ENCODE results near the gene GLP2R. TPM values are rescaled to one million over a fixed set of nuclear protein-coding genes. Genes with fewer than 3 reads are reported as not detected.

The GLP2R gene
- total RNA-seq, 1 donor from 2014 or later: not detected

DNA sequence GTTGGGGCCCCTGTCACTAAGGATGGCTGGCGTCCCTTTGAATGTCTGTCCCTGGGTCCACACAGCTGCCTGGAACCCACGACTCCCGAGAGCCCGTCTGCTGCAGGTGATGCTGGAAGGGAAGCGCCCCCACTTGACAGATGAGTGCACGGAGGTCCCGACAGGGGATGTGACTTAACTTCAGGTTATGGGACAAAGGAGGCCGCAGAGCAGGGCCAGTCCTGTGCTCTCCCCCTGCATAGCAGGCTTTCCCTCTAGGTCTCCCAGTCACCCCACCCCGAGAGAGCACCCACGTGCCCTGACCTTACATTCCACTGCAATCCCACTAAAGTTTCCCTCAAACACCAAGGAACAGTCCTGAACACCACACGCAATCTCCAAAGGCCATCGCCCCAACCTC, 85.4 kb downstream of the GLP2R start:
- H3K36me3 Mint-ChIP-seq: peaks cover 5% of the 10 kb centered on the region
- no peak overlapping the region for H3K4me3 Mint-ChIP-seq
- H3K27me3 Mint-ChIP-seq: peaks cover 9% of the 10 kb centered on the region
- no peak for DNase-seq (ENCODE audit: extremely low spot score, unreplicated experiment)
- peaks cover 8% of the 10 kb centered on the region for H3K4me1 Mint-ChIP-seq (ENCODE audit: unreplicated experiment)
- H3K27ac Mint-ChIP-seq: no peak overlapping the region
- no peaks in the 10 kb centered on the region for H3K9me3 Mint-ChIP-seq
- no peak for TF ChIP-seq CTCF (conservative IDR thresholded peaks at IDR 0.05)

DNA sequence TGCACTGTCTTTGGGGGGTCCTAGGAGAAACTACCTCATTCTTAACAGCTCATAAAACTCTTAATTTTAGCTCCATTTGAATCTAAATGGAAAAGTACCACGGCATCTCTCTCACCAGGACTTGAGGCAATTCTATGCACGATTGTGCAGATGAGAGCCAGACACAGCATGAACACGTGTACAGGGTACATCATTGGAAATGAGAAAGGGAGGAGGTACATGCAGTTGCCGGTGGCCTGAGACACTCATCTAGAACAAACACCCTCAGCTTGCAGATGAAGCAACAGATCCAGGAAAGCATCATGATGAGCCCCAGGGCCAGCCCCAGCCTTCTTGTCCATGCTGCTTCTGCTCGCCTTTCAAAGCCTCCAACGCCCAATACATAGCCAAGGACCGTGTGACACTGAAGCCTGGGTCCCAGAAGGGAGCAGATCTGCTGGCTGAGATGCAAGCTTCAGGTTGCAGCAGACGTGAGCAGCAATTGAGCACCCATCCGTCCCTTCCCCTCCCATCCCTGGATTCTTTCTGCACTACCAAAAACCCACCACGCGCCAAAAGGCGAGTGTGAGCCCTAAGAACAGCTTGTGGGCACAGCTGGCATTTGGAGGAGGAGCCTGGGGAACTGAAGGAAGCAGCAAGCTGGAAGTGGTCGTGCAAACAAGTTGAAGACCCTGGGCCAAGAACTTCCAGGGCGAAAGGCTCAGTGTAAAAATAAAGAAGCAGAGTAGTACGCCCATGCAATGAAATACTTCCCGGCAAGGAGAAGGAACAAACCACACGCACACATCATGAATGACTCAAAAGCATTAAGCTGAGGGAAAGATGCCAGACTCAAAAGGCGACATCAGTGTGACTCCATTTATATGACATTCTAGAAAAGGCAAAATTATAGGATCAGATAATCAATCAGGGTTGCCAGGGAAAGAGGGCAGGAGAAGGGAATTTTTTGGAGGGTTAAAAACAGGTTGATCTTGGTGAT, 86.7 kb downstream of the GLP2R start:
- Mint-ChIP-seq H3K27ac (no peak overlapping the region), H3K9me3 (no peaks in the 10 kb centered on the region), H3K27me3 (peaks cover 9% of the 10 kb centered on the region)

GRCh38 chr17:9913476-9913875, 87.8 kb downstream of the GLP2R start:
- Mint-ChIP-seq H3K4me1 (ENCODE audit: unreplicated experiment) (peaks cover 4% of the 10 kb centered on the region), H3K36me3 (peaks cover 5% of the 10 kb centered on the region), H3K27me3 (peaks cover 9% of the 10 kb centered on the region), H3K4me3 (no peak overlapping the region), H3K27ac (no peak overlapping the region), H3K9me3 (no peaks in the 10 kb centered on the region)
- TF ChIP-seq CTCF (conservative IDR thresholded peaks at IDR 0.05): no peak
- no peak for DNase-seq (ENCODE audit: extremely low spot score, unreplicated experiment)

More for the DNA sequence above, 86.7 kb downstream of the GLP2R start:
- DNase-seq (ENCODE audit: extremely low spot score, unreplicated experiment): no peak
- H3K4me3 Mint-ChIP-seq: no peak overlapping the region
- peaks cover 5% of the 10 kb centered on the region for H3K36me3 Mint-ChIP-seq
- peaks cover 8% of the 10 kb centered on the region for H3K4me1 Mint-ChIP-seq (ENCODE audit: unreplicated experiment)
- TF ChIP-seq CTCF (conservative IDR thresholded peaks at IDR 0.05): no peak

DNA sequence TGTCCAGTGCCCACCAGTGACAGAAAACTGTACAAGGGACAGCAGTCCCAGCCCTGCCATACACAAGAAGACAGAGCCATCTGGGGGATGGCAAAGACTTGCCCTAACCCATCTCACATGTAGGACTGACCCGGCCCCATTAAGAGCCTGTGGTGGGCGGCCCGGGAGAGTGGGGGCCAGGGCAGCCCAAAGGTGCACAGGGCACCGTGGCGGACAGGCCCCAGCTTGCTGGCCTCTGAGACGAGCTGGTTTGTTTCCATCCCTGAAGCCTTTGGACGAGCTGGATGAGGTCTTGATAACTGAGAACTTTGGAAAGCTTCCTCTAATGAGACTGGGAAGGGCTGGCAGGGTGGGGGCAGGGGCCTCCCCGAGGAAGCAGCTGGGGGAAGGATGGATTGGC, 90.4 kb downstream of the GLP2R start:
- Mint-ChIP-seq H3K4me3 (no peak overlapping the region), H3K36me3 (peaks cover 5% of the 10 kb centered on the region), H3K9me3 (no peaks in the 10 kb centered on the region), H3K4me1 (ENCODE audit: unreplicated experiment) (no peaks in the 10 kb centered on the region), H3K27me3 (no peaks in the 10 kb centered on the region), H3K27ac (no peak overlapping the region)
- DNase-seq (ENCODE audit: extremely low spot score, unreplicated experiment): no peak
- TF ChIP-seq CTCF (conservative IDR thresholded peaks at IDR 0.05): no peak

DNA sequence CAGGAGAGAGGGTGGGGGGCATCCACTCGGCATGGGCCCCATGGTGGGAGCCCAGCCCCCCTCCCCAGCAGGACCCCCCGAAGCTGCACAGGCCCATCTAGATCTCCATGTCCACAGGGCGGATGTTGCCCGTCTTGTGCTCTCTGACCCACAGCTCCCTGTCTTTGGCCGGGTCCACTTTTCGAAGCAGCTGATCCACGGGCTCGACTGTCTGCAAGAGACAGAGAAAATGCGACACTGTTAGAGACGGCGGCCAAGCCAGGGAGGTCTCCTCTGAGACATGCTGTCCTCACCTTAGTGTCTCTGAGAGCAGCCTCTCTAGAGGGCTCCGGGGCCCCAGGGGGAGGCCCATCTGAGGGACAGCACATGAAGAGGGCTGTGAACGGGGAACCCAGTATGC, 91.4 kb downstream of the GLP2R start:
- peaks cover under 1% of the 10 kb centered on the region for H3K36me3 Mint-ChIP-seq
- no peak overlapping the region for H3K4me3 Mint-ChIP-seq

More for the DNA sequence above, 91.4 kb downstream of the GLP2R start:
- no peak for DNase-seq (ENCODE audit: extremely low spot score, unreplicated experiment)
- Mint-ChIP-seq H3K4me1 (ENCODE audit: unreplicated experiment) (no peaks in the 10 kb centered on the region), H3K27me3 (no peaks in the 10 kb centered on the region), H3K27ac (no peak overlapping the region), H3K9me3 (no peaks in the 10 kb centered on the region)
- no peak for TF ChIP-seq CTCF (conservative IDR thresholded peaks at IDR 0.05)

All from type B pancreatic cell (in vitro differentiated cells).